ENCODE measurements around the gene CSRP1. TPM values are rescaled to one million over a fixed set of nuclear protein-coding genes. Genes with fewer than 3 reads are reported as not detected.

CSRP1 gene
- total and polyA plus RNA-seq, 2 donors from 2014 or later, result 211 to 236 TPM

DNA sequence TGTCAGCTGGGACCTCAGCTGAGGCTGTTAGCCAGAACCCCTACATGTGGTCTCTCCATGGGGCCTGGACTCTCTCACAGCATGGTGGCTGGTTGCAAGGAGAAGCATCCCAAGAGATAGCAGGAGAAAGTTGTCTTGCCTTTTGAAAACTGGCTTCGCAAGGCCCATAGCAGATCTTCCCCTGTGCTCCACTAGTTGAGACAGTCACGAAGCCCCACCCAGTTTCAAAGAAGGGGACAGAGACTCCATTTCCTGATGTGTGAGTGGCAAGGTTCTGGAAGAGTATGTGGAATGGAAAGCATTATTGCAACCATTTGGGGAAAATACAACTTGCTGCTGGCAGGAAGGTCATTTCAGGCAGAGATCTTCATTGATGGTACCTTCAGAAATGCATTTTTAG lies 7.5 kb upstream of the CSRP1 start:
- peaks cover 3 to 12% (median 11%) of the 10 kb centered on the region in 3 donors for H3K4me1 ChIP-seq (ENCODE audit: control insufficient read depth in 2 of 3, insufficient read depth in 2 of 3, low read depth in 1 of 3, low read length in 3 of 3)
- intact Hi-C loops (cut with DNase I), result loop anchor here (10.0 kb wide), 1 partner anchor 70 kb away; no protein-coding TSS in a partner anchor
- H3K4me3 ChIP-seq (ENCODE audit: low read length in 3 of 3), result no peak overlapping the region
- FAIRE-seq (no peak), DNase-seq (peak in 1 of 5 donors; percentile 14)
- TF ChIP-seq, protein P1, sequence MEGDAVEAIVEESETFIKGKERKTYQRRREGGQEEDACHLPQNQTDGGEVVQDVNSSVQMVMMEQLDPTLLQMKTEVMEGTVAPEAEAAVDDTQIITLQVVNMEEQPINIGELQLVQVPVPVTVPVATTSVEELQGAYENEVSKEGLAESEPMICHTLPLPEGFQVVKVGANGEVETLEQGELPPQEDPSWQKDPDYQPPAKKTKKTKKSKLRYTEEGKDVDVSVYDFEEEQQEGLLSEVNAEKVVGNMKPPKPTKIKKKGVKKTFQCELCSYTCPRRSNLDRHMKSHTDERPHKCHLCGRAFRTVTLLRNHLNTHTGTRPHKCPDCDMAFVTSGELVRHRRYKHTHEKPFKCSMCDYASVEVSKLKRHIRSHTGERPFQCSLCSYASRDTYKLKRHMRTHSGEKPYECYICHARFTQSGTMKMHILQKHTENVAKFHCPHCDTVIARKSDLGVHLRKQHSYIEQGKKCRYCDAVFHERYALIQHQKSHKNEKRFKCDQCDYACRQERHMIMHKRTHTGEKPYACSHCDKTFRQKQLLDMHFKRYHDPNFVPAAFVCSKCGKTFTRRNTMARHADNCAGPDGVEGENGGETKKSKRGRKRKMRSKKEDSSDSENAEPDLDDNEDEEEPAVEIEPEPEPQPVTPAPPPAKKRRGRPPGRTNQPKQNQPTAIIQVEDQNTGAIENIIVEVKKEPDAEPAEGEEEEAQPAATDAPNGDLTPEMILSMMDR (IDR thresholded peaks at IDR 0.05; ENCODE audit: borderline replicate concordance, extremely low read depth, insufficient read depth), result no peak
- no peaks in the 10 kb centered on the region for H3K36me3 ChIP-seq (ENCODE audit: control insufficient read depth in 2 of 3, insufficient read depth in 3 of 3, low read length in 3 of 3)
- no peaks in the 10 kb centered on the region for H3K9me3 ChIP-seq (ENCODE audit: control insufficient read depth in 2 of 3, insufficient read depth in 1 of 3, low read length in 3 of 3)
- H3K27ac ChIP-seq (ENCODE audit: low read depth in 2 of 2, low read length in 2 of 2), result no peak overlapping the region
- no peak overlapping the region for H3K9ac ChIP-seq (ENCODE audit: low read length in 3 of 3)
- no peaks in the 10 kb centered on the region for H3K27me3 ChIP-seq (ENCODE audit: control insufficient read depth, insufficient read depth, low read length)

DNA sequence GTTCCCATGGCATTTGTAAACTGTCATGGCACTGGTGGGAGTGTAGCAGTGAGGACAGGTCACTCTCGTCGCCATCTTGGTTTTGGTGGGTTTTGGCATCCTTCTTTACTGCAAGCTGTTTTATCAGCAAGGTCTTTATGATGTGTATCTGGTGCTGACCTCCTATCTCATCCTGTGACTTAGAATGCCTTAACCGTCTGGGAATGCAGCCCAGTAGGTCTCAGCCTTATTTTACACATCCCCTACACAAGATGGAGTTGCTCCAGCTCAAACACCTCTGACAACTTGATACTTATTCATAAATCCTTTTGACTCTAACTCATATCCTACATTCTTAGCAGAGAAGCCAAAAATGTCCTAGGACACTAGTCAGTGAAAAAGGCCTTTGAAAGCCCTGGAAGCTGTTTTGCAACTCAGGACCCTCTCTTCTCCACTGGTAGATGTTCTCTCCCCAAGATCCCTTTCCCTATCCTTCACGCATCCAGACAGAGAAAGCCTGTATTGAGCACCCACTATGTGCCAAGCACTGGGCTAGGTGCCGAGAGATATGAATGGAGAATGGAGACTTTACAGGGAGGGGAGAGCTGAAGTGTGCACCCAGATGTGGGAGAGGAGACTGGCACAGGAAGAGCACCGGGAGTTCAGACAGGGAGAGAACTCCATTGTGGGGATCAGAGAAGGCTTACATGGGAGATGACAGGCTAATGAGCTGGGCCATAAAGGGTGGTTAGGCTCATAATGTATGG lies 6.7 kb upstream of the CSRP1 start:
- no peaks in the 10 kb centered on the region for H3K36me3 ChIP-seq (ENCODE audit: control insufficient read depth in 2 of 3, insufficient read depth in 3 of 3, low read length in 3 of 3)
- DNase-seq (peak in 1 of 5 donors; percentile 22), FAIRE-seq (no peak)
- H3K27me3 ChIP-seq (ENCODE audit: control insufficient read depth, insufficient read depth, low read length), result no peaks in the 10 kb centered on the region
- no peaks in the 10 kb centered on the region for H3K9me3 ChIP-seq (ENCODE audit: control insufficient read depth in 2 of 3, insufficient read depth in 1 of 3, low read length in 3 of 3)
- H3K9ac ChIP-seq (ENCODE audit: low read length in 3 of 3), result no peak overlapping the region
- intact Hi-C loops (cut with DNase I), result loop anchor here (10.0 kb wide), 1 partner anchor 69 kb away; no protein-coding TSS in a partner anchor
- peaks cover 3 to 12% (median 11%) of the 10 kb centered on the region in 3 donors for H3K4me1 ChIP-seq (ENCODE audit: control insufficient read depth in 2 of 3, insufficient read depth in 2 of 3, low read depth in 1 of 3, low read length in 3 of 3)
- no peak overlapping the region for H3K4me3 ChIP-seq (ENCODE audit: low read length in 3 of 3)
- TF ChIP-seq, protein P1 (IDR thresholded peaks at IDR 0.05; ENCODE audit: borderline replicate concordance, extremely low read depth, insufficient read depth), result no peak
- H3K27ac ChIP-seq (ENCODE audit: low read depth in 2 of 2, low read length in 2 of 2), result no peak overlapping the region

GRCh38 chr1:201511941-201512539 lies 5.1 kb upstream of the CSRP1 start:
- TF ChIP-seq, protein P1 (IDR thresholded peaks at IDR 0.05; ENCODE audit: borderline replicate concordance, extremely low read depth, insufficient read depth), result no peak
- FAIRE-seq (no peak), DNase-seq (peak; percentile 60 to 91 (median 75))
- H3K4me3 ChIP-seq (ENCODE audit: low read length in 3 of 3), result no peak overlapping the region
- H3K9ac ChIP-seq (ENCODE audit: low read length in 3 of 3), result peak overlapping the region in 1 of 3 donors; percentile 2
- H3K27ac ChIP-seq (ENCODE audit: low read depth in 2 of 2, low read length in 2 of 2), result peak overlapping the region; percentile 26 to 73
- H3K9me3 ChIP-seq (ENCODE audit: control insufficient read depth in 2 of 3, insufficient read depth in 1 of 3, low read length in 3 of 3), result no peaks in the 10 kb centered on the region
- intact Hi-C loops (cut with DNase I), result loop anchor here (10.0 kb wide), 1 partner anchor 67 kb away; no protein-coding TSS in a partner anchor
- peaks cover 3 to 21% (median 18%) of the 10 kb centered on the region in 3 donors for H3K4me1 ChIP-seq (ENCODE audit: control insufficient read depth in 2 of 3, insufficient read depth in 2 of 3, low read depth in 1 of 3, low read length in 3 of 3)
- no peaks in the 10 kb centered on the region for H3K27me3 ChIP-seq (ENCODE audit: control insufficient read depth, insufficient read depth, low read length)
- no peaks in the 10 kb centered on the region for H3K36me3 ChIP-seq (ENCODE audit: control insufficient read depth in 2 of 3, insufficient read depth in 3 of 3, low read length in 3 of 3)
